Measurements from ENCODE around the gene ABCC8.

GRCh38 chr11:17500673-17501072, 24.0 kb upstream of the ABCC8 start:
- TF ChIP-seq, protein P1, sequence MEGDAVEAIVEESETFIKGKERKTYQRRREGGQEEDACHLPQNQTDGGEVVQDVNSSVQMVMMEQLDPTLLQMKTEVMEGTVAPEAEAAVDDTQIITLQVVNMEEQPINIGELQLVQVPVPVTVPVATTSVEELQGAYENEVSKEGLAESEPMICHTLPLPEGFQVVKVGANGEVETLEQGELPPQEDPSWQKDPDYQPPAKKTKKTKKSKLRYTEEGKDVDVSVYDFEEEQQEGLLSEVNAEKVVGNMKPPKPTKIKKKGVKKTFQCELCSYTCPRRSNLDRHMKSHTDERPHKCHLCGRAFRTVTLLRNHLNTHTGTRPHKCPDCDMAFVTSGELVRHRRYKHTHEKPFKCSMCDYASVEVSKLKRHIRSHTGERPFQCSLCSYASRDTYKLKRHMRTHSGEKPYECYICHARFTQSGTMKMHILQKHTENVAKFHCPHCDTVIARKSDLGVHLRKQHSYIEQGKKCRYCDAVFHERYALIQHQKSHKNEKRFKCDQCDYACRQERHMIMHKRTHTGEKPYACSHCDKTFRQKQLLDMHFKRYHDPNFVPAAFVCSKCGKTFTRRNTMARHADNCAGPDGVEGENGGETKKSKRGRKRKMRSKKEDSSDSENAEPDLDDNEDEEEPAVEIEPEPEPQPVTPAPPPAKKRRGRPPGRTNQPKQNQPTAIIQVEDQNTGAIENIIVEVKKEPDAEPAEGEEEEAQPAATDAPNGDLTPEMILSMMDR (IDR thresholded peaks at IDR 0.05; ENCODE audit: low read length) = no peak
- TF ChIP-seq EZH2 (IDR thresholded peaks at IDR 0.05; ENCODE audit: borderline replicate concordance, low read length) = no peak

Data from OCI-LY1 (cell line).